ENCODE data around the gene DSCAML1.

The DSCAML1 gene

GRCh38 chr11:117686711-117687110, 110.3 kb downstream of the DSCAML1 start:
- FAIRE-seq: no peak

GRCh38 chr11:117685566-117685965, 111.5 kb downstream of the DSCAML1 start:
- no peak for FAIRE-seq

- no peak for FAIRE-seq
Measured at GRCh38 chr11:117684731-117685130, 112.3 kb downstream of the DSCAML1 start.

- no peak for FAIRE-seq
Measured at GRCh38 chr11:117684111-117684510, 112.9 kb downstream of the DSCAML1 start.

GRCh38 chr11:117681438-117681837, 115.6 kb downstream of the DSCAML1 start:
- FAIRE-seq: no peak

DNA sequence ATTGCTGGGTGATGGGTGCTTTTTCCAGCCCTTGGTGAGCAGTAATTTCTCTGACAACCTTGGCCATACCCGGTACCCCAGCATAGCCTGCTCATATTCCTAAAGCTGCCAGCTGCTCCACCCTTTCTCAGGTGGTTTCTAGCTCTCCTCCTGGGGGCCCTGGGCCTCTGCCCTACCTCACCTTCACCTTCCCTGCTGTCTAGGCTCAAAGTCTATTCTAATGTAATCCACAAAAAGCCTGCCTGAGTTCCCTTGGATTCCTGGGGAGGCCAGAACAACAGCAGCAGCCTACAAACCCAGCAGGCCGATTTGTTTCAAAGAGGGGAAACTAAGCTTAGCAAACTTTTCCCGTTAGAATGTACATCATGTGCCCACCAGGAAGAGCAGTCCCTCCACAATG, 117.6 kb downstream of the DSCAML1 start:
- FAIRE-seq: no peak

GRCh38 chr11:117678658-117679406, 118.2 kb downstream of the DSCAML1 start:
- no peak for FAIRE-seq

GRCh38 chr11:117677729-117678310, 119.2 kb downstream of the DSCAML1 start:
- no peak for FAIRE-seq

GRCh38 chr11:117676501-117676900, 120.5 kb downstream of the DSCAML1 start:
- FAIRE-seq: no peak

GRCh38 chr11:117673602-117674001, 123.4 kb downstream of the DSCAML1 start:
- no peak for FAIRE-seq

GRCh38 chr11:117671370-117671769, 125.6 kb downstream of the DSCAML1 start:
- FAIRE-seq: no peak

DNA sequence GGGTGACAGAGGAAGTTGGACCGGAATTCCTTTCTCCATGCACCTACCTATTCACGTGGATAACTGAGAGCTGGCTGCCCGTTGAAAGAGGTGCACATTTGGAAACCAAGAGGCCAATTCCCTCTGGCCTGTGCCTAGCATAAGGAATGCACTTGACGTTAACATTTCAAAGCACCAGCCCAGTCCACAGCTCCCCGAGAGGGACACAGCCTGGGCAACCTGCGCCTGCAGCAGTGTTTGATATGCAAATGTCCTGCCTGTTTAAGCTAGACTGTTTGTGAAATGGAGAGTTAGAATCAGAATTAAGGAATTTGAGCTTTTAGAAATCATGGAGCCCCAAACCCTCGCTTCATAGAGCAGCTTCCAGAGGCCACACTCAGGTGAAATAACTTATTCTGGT, 126.1 kb downstream of the DSCAML1 start:
- no peak for FAIRE-seq

GRCh38 chr11:117670443-117670842, 126.6 kb downstream of the DSCAML1 start:
- FAIRE-seq: no peak

DNA sequence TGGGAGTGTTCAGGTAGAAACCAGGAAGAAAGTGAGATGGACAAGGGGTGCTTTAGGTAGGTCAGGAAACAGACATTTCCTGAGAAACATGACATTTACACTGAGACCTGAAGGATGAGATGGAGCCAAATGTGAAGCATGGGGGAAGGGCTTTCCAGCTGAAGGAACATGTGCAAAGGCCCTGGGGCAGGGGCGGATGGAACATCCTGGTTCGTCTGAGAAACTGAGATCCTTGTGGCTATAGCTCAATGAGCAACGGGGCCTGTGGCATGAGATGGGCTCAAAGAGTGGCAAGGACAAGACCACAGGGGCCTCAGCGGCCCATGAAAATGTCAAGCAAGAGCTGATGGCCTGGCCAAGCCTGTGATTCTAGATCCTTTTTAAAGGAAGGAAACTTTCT, 127.4 kb downstream of the DSCAML1 start:
- no peak for FAIRE-seq

DNA sequence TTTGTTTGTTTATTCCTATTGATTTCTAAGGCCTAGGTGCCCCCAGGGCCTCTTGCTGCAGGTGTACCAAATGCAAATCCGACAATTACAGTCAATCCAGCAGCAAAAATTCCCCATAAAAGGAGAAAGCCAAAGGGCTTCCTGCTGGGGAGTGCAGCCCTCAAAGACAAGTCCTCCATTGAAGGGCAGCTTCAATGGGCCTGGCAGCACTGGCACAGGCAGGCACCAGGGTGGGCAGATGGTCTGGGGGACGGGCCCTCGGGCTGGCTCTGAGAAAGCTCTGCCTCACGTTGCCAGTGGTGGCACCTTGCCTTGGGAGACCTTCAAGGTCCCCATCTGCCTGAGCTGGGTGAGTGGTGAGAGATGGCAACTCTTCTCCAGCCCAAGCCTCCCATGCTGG, 128.0 kb downstream of the DSCAML1 start:
- FAIRE-seq: no peak

- no peak for FAIRE-seq
Measured at GRCh38 chr11:117668321-117668751, 128.7 kb downstream of the DSCAML1 start.

- FAIRE-seq: no peak
Measured at GRCh38 chr11:117664897-117665296, 132.1 kb downstream of the DSCAML1 start.

DNA sequence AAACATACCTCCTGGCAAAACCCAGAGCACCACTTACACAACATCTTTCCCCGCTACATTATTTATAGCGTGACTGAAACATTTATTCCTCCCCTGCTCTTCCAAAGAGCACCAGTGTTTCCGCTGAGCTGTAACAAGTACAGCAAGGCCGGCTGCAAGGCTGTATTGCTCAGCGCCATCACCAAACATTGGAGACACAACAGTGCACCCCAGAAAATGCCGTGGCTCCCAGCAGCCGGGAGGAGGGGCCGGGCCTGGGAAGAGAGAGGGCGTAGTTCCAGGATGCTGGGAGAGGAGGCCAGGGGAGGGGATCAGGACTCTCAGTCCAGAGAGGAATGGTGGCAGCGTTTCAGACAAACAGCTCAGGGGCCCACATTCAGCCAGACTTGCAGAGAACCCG, 133.2 kb downstream of the DSCAML1 start:
- FAIRE-seq: no peak

DNA sequence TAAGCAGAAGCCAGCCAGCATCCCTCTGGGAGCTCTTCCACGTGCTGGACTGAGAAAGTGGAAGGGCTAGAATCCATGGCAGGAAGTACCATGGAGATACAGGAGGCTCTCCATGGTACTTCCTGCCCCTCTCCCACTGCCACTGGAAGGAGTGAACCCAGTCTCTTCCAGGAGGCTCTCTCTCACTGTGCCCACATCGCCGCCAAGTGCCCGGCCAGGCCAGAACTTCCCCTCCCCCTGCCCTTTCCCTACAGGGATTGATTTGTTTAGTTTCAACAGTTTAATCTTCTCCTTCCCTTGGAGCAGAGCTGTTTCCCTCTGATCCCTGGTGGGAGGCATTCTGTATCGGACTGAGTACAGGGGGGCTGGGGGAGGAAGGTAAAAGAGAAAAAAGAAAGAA, 133.6 kb downstream of the DSCAML1 start:
- FAIRE-seq: no peak

GRCh38 chr11:117662671-117663269, 134.2 kb downstream of the DSCAML1 start:
- no peak for FAIRE-seq

- no peak for FAIRE-seq
Measured at GRCh38 chr11:117662255-117662654, 134.8 kb downstream of the DSCAML1 start.

DNA sequence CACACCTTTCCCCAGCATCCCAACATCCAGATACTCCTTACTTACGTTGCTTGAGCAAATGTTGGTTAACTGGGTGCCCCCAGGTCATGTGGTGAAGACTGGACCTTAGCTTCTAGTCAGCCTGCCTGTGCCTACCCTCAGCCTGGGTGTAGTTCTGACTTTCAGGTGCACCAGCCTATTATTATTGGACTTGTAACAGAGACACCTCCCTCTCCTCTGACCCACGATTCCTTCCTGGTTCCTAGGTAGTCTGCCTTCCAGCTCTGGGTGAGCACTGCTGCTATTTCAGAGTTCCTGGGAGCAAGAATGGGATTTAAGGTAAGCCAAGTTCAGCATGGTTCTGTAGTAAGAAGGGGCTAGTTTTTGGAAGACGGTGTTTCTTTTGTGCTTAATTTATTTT, 138.2 kb downstream of the DSCAML1 start:
- no peak for FAIRE-seq

GRCh38 chr11:117657794-117658193, 139.2 kb downstream of the DSCAML1 start:
- no peak for FAIRE-seq
